Esophagus mucosa (tissue), 1 donor: ENCODE data around the gene TSPYL4. TPM values are rescaled to one million over a fixed set of nuclear protein-coding genes. Genes with fewer than 3 reads are reported as not detected.

ENCODE experiments used
- ATAC-seq: fragments of 200-7000 bp; cut with Tn5 transposase; one replicate; pipeline ENCODE4 v1.9.1; 2020
- total RNA-seq: library from RNA; stranded (reverse); gene quantifications from one replicate; pipeline ENCODE4 v1.2.4, GENCODE V29; 2023
- donor health status: DM: yes; HTN: yes; CAD: no.

Gene TSPYL4
- total RNA-seq, 1 donor from 2014 or later = 6.7 TPM

DNA sequence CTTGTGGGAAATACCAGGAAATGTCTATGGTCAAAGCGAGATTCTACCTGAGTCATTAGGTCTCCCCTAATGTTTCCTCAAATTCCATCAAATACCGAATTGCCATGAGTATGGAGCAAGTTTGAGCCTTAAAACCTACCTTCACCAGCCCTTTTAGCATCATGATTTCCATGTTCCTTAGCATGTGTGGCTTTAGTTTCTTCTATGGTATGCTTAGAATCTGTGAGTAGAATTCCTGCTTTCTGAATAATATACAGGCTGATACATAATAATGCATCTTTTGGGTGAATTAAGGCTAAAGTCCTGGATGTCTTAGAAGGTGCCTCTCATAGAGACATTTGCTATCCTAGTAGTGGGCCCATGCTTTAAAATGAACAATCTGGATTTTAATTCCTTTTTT lies 32.0 kb downstream of the TSPYL4 start:
- ATAC-seq = no peak

DNA sequence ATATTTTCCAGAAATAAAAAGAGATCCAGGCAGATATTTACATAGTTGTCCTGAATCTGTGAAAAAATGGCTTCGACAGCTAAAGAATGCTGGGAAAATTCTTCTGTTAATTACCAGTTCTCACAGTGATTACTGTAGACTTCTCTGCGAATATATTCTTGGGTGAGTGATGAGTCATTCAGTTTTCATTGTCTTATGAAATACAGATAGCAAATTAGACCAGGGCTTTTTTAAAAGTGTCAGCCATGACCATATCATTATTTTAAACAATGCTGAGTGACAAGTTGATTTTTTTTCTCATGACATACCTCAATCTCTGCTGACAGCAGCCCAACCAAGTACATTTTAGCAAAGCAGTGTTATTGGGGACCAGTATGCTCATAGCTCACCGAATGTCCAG lies 32.8 kb downstream of the TSPYL4 start:
- ATAC-seq = no peak

DNA sequence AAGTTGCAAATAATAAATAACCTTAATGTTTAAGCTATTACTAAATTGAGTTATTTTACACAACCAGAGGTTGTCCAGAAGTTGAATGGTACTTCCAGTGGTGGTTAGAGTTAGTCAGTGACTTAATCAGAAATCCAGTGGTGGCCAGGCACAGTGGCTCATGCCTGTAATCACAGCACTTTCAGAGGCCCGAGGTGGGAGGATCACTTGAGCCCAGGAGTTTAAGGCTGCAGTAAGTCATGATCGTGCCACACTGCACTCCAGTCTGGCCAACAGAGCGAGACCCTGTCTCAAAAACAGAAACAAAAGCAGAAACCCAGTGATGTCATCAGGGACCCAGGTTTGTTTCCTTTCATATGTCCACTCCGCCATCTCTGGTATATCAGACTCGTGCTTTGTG lies 35.0 kb downstream of the TSPYL4 start:
- ATAC-seq = no peak

DNA sequence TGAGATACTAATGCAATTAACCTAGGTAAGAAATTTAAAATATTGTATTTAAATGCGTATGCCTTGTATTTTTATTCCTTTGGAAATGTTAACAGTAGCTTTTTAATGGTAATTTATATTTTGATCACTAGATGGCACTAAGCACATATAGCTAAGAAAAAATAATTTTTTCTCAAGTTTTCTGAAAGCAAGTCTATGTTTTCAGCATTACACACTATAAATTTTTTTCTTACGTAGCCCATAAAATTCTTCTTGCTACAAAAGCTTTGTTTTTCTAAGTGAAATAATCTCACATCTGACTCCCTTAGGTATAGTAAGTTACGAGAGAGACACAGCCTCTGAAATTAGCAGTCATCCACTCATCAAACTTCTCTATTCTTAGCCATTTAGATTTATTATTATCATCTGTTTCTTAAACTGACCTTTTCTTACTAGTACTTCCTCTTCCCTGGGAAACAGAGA lies 35.7 kb downstream of the TSPYL4 start:
- no peak for ATAC-seq

DNA sequence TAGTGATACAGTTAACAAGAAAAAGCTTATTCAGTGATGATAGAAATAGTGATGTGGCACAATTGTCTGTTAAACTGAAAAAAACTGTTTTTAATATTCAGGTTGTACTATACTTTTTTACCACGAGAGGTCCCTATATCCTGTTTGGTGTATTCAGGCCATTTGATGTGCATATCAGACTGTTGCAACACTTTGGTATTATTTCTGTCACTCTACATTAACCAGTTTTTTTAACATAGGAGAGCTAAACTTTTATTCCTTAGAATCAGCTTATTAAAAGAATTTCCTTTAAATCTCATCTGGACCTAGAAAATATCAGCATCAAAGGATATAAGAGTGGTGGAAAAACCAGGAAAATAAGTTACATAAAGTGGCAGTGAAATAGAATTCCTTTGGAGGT lies 36.8 kb downstream of the TSPYL4 start:
- peak; percentile 68 for ATAC-seq

DNA sequence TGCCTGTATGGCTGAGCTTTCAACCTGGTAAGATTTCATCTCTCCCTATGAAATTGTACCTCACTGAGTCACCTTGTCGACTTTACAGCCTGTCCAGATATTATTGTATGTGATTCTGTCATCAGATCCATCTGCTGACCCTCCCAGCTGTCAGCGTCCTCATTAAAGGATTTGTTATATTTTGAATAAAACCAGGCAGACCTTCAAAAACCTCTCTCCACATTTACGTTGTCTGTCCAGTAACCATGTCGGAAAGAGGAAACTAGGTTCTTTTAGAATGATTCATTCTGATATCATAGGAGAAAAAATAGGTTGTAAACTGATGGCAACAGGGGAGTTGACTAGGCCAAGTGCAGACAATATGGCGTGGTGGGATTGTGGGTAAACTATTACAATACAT lies 38.5 kb downstream of the TSPYL4 start:
- no peak for ATAC-seq

DNA sequence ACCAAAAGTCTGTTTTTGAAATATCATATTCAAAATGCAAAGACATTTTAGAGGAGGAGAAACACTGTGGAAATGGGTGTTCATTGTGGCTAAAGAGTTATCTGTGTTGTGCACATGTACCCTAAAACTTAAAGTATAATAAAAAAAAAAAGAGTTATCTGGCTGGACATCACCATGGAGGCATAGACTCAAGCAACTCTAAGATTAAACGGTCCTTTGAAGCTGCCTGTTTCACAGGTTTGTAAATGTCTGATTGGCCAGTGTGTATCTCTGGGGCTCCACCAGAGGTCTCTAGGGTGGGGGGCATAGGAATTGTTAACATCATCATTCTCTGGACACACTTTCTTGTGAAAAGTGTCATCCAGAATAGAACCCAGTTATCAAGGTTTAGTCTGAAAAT lies 39.2 kb downstream of the TSPYL4 start:
- ATAC-seq = no peak

DNA sequence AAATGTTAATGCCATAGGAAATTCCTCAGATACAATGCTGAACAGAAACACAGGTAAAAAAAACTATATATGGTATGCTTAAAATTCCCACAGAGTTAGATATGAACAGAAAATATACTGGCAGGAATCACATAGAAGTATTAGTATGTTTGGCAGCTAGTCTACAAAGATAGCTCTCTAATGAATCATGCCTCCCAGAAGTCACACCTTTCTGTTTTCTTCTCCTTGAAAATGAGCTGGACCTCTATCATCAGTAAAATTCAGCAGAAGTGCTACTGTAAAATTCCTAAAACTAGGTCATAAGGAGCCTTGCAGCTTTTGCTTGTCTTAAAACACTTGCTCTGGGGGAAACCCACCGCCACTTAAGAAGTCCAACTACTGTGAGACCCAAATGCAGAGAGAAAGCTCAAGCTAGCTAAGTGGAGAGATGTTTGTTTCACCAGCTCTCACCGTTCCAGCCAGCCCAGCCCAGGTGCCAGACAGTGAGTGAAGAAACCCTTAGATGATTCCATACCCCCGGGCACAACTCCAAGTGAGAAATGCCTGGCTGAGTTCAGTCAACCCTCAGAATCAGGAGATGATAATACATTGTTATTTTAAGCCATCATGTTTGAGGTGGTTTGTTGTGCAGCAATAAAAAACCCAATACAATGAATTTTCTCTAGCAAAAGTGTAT lies 43.0 kb downstream of the TSPYL4 start:
- peak; percentile 62 for ATAC-seq

DNA sequence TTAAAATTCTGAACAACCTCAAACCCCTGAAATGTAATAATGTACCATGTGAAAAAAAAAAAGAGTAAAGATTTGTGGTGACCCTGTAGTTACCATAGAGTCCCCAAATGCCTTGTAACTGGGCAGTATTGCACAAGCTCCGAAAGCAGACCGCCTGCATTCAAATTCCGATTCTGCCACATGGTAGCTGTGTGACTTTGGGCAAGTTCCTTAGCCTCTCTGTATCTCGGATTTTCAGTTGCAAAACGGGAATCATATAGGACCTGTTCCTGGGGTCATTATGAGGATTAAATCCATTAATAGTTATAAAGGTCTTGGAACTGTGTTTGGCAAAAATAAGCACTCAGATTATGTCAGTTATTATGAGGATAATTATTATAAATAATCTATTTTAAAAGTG lies 43.6 kb downstream of the TSPYL4 start:
- ATAC-seq = no peak

DNA sequence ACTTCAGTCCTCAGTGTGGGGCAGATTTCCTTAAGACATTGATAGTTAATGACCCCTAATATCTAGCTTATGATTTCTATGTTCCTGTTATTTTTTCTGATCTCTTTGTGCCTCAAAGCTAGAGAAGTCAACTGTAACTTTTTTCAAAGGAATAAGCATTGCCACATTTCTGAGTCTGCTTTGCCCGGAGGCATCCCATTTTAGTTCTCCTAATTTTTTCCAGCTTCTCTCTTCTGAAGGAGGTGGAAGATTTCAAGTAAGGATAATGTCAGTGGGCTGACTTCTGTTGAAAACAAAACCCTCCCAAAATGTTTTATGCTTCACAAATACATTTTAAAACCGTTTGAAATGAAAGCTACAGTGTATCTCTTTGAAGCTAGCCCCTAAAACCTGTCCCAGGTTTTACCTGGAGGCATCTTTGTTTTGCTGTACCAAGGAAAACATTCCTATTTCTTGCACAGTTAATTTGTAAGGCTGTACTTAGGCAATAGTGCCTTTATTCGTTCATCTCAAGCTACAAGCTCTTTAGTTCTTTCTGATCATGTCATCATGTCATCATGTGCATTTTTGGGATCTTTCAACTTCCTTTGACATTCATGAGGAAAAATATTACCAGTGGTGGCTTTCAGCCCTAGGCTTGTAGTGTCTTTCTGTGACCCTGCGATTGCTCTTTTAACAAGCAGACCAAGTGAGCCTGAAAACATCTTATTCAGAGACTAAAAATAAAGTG lies 45.7 kb downstream of the TSPYL4 start:
- ATAC-seq = no peak

DNA sequence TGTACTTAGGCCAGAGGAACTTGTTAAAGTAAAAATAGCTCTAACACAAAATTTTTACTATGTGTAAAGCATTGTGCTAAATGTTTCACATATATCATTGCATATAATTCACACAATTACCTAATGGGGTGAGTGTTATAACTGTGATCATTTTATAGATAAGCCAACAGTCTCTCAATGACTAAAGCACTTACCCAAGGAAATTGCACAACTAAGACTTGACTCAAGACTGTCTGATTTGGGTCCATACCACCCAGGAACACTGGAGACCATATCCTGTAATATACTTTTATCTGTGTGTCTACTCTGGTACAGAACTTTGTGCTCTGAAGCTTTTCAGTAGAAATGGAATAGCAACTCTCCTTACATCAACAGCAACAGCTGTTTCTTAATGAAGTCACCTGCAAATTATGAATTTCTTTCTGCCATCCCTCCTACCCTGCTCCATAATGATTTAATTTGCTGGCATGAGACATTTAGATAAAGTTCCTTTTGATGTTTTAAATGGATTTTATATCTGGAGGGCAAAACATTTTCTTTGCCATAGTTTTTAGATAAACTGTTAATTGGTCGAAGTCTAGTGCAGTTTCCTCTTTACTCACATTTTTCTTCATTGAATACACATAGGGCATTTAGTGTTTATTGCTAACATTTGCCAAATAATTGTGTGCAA lies 47.5 kb downstream of the TSPYL4 start:
- ATAC-seq = no peak

DNA sequence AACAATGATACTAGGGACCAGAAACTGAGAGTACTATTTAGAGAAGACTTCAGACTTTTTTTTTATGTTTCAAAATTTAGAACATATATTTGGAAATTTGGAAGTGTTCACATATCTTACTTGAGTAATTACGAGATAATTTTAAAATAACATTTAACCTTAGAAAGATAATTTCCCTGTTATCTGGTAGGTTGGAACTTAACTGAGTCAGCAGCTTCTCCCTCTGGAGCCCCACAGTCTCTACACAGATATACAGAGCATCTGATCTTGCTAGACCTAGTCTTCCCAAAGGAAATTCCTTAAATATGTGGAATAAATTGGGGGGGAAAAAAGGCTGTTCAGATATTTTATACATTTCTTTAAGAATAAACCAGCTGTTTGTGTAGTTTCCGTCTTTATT lies 48.6 kb downstream of the TSPYL4 start:
- no peak for ATAC-seq

DNA sequence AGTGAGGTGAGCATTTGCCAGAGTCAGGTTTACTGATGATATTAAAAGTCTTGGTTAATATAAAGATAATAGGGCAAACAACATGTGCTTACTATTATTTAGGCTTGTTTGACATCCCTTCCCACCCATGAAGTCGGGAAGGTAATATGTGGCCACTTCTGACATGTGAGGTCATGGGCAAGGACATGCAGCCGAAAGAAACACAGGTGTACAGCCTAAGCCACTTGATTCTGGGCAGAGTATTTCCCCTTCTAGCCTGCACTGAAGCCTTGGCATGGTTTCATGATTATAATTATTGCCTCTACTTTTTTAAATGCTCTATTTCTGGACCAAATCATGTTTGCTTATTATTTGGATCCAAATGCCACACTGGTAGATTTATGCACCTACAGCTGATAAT lies 52.3 kb downstream of the TSPYL4 start:
- ATAC-seq = no peak

DNA sequence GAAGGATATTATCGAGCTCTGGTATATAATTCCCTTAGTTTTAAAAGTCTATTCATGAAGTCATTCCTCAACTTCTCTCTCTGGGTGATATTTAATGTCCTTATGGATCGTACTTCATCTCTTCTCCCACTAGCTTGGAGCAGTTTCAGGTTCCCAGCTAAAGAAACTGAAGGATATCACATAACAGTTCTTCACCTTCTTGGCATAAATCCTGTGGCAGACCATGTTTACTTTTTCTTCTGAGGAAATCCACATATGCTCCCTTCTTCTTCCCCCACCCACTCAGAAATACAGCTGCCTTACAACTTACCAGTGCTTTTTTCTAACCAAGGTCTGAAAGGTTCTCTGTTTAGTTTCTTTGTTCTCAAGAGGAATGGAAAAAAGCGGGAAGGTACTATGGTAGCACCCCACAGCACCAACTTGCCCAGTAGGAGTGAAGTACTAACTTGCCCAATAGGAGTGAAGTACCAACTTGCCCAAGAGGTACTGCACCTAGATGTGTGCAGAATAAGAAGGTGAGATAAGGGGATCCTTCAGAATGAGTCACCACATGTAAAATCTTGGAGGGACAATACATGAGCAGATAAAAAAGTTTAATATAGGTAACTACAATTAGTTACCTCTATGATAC lies 53.1 kb downstream of the TSPYL4 start:
- peak; percentile 86 for ATAC-seq

Other genes with a start within 250 kb of the TSPYL4 start
- 7.8 TPM for gene FRK, start 193.2 kb downstream of the TSPYL4 start, total RNA-seq
- gene NT5DC1, start 153.2 kb downstream of the TSPYL4 start, total RNA-seq = 42.4 TPM
- not detected for gene COL10A1, start 127.9 kb downstream of the TSPYL4 start, total RNA-seq
- gene TSPYL1, start 25.9 kb upstream of the TSPYL4 start, total RNA-seq = 54.0 TPM
- gene DSE, start 116.9 kb upstream of the TSPYL4 start, total RNA-seq = 32.7 TPM
- gene CALHM6, start 207.3 kb upstream of the TSPYL4 start, total RNA-seq = 0.20 TPM